ENCODE results near the gene SYCP3. TPM values are rescaled to one million over a fixed set of nuclear protein-coding genes. Genes with fewer than 3 reads are reported as not detected.

The SYCP3 gene
- total RNA-seq, 1 experiment from 2014 or later, result 0.31 TPM

- Mint-ChIP-seq H3K4me1 (peaks cover 0 to 7% of the 10 kb centered on the region in 2 experiments; a peak in 1 of 4 replicates), H3K9me3 (no peaks in the 10 kb centered on the region), H3K36me3 (ENCODE audit: insufficient read depth in 1 of 3, low read depth in 3 of 3) (peaks cover 5 to 34% (median 34%) of the 10 kb centered on the region in 3 experiments; a peak in 6 of 7 replicates), H3K4me3 (no peak overlapping the region), H3K27ac (no peak overlapping the region), H3K27me3 (ENCODE audit: low read depth) (no peaks in the 10 kb centered on the region)
- Histone ChIP-seq H3K79me2 (ENCODE audit: insufficient read depth, low read length) (no peaks in the 10 kb centered on the region), H3K18ac (ENCODE audit: insufficient read length, low read depth, low read length) (no peak overlapping the region), H3K9me3 (ENCODE audit: control insufficient read depth, low read depth, low read length) (no peaks in the 10 kb centered on the region), H3K4me2 (ENCODE audit: insufficient read depth, insufficient read length, low read length) (no peak overlapping the region), H2BK12ac (ENCODE audit: insufficient read length, low read depth, low read length) (no peak overlapping the region), H4K91ac (ENCODE audit: insufficient read length, low read depth, low read length) (no peak overlapping the region), H3K23ac (ENCODE audit: insufficient read length, low read depth, low read length) (no peak overlapping the region), H3K56ac (ENCODE audit: insufficient read length, low read depth, low read length) (no peak overlapping the region), H3K27ac (ENCODE audit: insufficient read length, low read depth, low read length) (no peak overlapping the region), H3K79me1 (ENCODE audit: insufficient read depth, low read depth, low read length, poor library complexity, severe bottlenecking) (no peaks in the 10 kb centered on the region), H3K27me3 (ENCODE audit: insufficient read depth, low read length) (no peaks in the 10 kb centered on the region), H4K5ac (ENCODE audit: insufficient read length, low read depth, low read length) (no peak overlapping the region), H3K4me1 (ENCODE audit: insufficient read depth, low read length) (no peaks in the 10 kb centered on the region), H3K14ac (ENCODE audit: insufficient read depth, low read length) (no peak overlapping the region), H2BK15ac (ENCODE audit: low read depth, low read length) (no peak overlapping the region), H2BK5ac (ENCODE audit: insufficient read length, low read length) (no peak overlapping the region), H3K23me2 (ENCODE audit: insufficient read length, low read depth, low read length, poor library complexity, severe bottlenecking) (no peaks in the 10 kb centered on the region), H2BK20ac (ENCODE audit: low read depth, low read length, poor library complexity, severe bottlenecking) (no peak overlapping the region), H4K20me1 (ENCODE audit: control insufficient read depth, insufficient read depth, insufficient read length) (no peaks in the 10 kb centered on the region), H4K8ac (replicated peaks; ENCODE audit: insufficient read length, low read depth, low read length) (no peak overlapping the region), H2AFZ (ENCODE audit: low read length) (no peak overlapping the region), H3K4ac (ENCODE audit: low read depth, low read length) (no peak overlapping the region), H2BK120ac (ENCODE audit: low read depth, low read length, poor library complexity, severe bottlenecking) (no peak overlapping the region), H3T11ph (ENCODE audit: low read length) (no peak overlapping the region), H2AK5ac (ENCODE audit: insufficient read length, low read length) (no peak overlapping the region), H3K9ac (ENCODE audit: extremely low read depth, insufficient read length, low read length) (no peak overlapping the region)
- DNase-seq, result no peak
- WGBS (ENCODE audit: extremely low coverage, insufficient read length, low lambda C conversion rate), result no CpG with 5 or more reads among the region's 1 CpG
- TF ChIP-seq CTCF (conservative IDR thresholded peaks at IDR 0.05), result no peak
Observed at GRCh38 chr12:101784376-101784775, 45.1 kb upstream of the SYCP3 start.
